Measurements from ENCODE around the gene MAOB. TPM values are rescaled to one million over a fixed set of nuclear protein-coding genes. Genes with fewer than 3 reads are reported as not detected.

MAOB gene
- total and polyA plus RNA-seq, 10 of the 15 experiments (the other 5 are each of a cell fraction or from before 2014, with no cell fraction given) = 0.21 TPM; not detected in 9

DNA sequence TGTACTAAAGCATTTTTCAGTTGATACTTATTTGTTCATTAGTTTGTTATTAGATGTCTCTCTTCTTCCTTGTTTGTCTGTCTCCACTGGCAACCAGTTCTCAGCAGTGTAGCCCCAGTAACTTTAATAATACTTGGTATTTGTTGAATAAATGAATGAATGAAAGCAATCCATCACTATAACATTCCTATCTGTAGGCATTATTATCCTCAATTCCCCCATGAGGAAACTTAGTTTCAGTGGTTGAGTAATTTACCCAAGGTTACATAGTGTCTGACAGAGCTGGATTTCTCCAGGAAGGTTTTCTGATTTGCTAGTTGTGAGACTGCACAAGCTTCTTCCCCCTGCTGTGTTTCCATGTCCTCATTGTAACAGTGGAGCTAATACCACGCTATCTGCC is 27.8 kb upstream of the MAOB start:
- Histone ChIP-seq H3K4me1 (ENCODE audit: control insufficient read depth, insufficient read depth, low read length) (no peaks in the 10 kb centered on the region), H3K4me3 (no peak overlapping the region), H3K36me3 (ENCODE audit: control insufficient read depth in 2 of 2, insufficient read depth in 2 of 2, low read length in 1 of 2) (no peaks in the 10 kb centered on the region), H3K27ac (ENCODE audit: control insufficient read depth, insufficient read depth) (no peak overlapping the region), H4K20me1 (ENCODE audit: control insufficient read depth, insufficient read depth) (no peaks in the 10 kb centered on the region), H3K27me3 (replicated peaks in 1 of 2; ENCODE audit: control insufficient read depth in 2 of 2, insufficient read depth in 2 of 2, low read length in 1 of 2) (no peaks in the 10 kb centered on the region), H3K9ac (ENCODE audit: control insufficient read depth, insufficient read depth, low read length) (no peak overlapping the region), H3K79me2 (ENCODE audit: control insufficient read depth, insufficient read depth, low read length) (no peaks in the 10 kb centered on the region), H2AFZ (ENCODE audit: control insufficient read depth, low read depth, low read length) (no peak overlapping the region), H3K4me2 (ENCODE audit: control insufficient read depth, insufficient read depth) (no peak overlapping the region), H3K9me3 (replicated peaks; ENCODE audit: control insufficient read depth, insufficient read depth, low read length) (no peaks in the 10 kb centered on the region)
- no peak for DNase-seq (ENCODE audit: low read depth, low spot score)
- 0% methylated on average over 1 of the region's 1 CpG for WGBS (ENCODE audit: insufficient coverage, insufficient replicate concordance, low lambda C conversion rate, missing lambda C conversion rate)
- intact Hi-C loops (cut with micrococcal nuclease; ENCODE audit: unreplicated experiment) = no loop called here
- no TSS peak for BruUV-seq (replicated peaks)
- RAD21 ChIA-PET (ENCODE audit: unreplicated experiment) = no interaction called here
- CTCF ChIA-PET = no interaction called here
- TF ChIP-seq, protein P1, sequence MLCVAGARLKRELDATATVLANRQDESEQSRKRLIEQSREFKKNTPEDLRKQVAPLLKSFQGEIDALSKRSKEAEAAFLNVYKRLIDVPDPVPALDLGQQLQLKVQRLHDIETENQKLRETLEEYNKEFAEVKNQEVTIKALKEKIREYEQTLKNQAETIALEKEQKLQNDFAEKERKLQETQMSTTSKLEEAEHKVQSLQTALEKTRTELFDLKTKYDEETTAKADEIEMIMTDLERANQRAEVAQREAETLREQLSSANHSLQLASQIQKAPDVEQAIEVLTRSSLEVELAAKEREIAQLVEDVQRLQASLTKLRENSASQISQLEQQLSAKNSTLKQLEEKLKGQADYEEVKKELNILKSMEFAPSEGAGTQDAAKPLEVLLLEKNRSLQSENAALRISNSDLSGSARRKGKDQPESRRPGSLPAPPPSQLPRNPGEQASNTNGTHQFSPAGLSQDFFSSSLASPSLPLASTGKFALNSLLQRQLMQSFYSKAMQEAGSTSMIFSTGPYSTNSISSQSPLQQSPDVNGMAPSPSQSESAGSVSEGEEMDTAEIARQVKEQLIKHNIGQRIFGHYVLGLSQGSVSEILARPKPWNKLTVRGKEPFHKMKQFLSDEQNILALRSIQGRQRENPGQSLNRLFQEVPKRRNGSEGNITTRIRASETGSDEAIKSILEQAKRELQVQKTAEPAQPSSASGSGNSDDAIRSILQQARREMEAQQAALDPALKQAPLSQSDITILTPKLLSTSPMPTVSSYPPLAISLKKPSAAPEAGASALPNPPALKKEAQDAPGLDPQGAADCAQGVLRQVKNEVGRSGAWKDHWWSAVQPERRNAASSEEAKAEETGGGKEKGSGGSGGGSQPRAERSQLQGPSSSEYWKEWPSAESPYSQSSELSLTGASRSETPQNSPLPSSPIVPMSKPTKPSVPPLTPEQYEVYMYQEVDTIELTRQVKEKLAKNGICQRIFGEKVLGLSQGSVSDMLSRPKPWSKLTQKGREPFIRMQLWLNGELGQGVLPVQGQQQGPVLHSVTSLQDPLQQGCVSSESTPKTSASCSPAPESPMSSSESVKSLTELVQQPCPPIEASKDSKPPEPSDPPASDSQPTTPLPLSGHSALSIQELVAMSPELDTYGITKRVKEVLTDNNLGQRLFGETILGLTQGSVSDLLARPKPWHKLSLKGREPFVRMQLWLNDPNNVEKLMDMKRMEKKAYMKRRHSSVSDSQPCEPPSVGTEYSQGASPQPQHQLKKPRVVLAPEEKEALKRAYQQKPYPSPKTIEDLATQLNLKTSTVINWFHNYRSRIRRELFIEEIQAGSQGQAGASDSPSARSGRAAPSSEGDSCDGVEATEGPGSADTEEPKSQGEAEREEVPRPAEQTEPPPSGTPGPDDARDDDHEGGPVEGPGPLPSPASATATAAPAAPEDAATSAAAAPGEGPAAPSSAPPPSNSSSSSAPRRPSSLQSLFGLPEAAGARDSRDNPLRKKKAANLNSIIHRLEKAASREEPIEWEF (IDR thresholded peaks at IDR 0.05; ENCODE audit: insufficient replicate concordance, low read depth, low read length) = no peak
- TF ChIP-seq POLR2AphosphoS2 (IDR thresholded peaks at IDR 0.05; ENCODE audit: low read depth, low read length) = no peak
- TF ChIP-seq, protein P2, sequence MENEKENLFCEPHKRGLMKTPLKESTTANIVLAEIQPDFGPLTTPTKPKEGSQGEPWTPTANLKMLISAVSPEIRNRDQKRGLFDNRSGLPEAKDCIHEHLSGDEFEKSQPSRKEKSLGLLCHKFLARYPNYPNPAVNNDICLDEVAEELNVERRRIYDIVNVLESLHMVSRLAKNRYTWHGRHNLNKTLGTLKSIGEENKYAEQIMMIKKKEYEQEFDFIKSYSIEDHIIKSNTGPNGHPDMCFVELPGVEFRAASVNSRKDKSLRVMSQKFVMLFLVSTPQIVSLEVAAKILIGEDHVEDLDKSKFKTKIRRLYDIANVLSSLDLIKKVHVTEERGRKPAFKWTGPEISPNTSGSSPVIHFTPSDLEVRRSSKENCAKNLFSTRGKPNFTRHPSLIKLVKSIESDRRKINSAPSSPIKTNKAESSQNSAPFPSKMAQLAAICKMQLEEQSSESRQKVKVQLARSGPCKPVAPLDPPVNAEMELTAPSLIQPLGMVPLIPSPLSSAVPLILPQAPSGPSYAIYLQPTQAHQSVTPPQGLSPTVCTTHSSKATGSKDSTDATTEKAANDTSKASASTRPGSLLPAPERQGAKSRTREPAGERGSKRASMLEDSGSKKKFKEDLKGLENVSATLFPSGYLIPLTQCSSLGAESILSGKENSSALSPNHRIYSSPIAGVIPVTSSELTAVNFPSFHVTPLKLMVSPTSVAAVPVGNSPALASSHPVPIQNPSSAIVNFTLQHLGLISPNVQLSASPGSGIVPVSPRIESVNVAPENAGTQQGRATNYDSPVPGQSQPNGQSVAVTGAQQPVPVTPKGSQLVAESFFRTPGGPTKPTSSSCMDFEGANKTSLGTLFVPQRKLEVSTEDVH (IDR thresholded peaks at IDR 0.05; ENCODE audit: low read depth, partially characterized antibody) = no peak
- no peak for TF ChIP-seq WRNIP1 (IDR thresholded peaks at IDR 0.05; ENCODE audit: borderline replicate concordance, low read depth, low read length)
- TF ChIP-seq KDM1A (IDR thresholded peaks at IDR 0.05; ENCODE audit: borderline replicate concordance) = no peak
- TF ChIP-seq NR2F1 (conservative IDR thresholded peaks at IDR 0.05) = no peak
- TF ChIP-seq SP1 (IDR thresholded peaks at IDR 0.05; ENCODE audit: low read depth, low read length) = no peak
- TF ChIP-seq, protein P3, sequence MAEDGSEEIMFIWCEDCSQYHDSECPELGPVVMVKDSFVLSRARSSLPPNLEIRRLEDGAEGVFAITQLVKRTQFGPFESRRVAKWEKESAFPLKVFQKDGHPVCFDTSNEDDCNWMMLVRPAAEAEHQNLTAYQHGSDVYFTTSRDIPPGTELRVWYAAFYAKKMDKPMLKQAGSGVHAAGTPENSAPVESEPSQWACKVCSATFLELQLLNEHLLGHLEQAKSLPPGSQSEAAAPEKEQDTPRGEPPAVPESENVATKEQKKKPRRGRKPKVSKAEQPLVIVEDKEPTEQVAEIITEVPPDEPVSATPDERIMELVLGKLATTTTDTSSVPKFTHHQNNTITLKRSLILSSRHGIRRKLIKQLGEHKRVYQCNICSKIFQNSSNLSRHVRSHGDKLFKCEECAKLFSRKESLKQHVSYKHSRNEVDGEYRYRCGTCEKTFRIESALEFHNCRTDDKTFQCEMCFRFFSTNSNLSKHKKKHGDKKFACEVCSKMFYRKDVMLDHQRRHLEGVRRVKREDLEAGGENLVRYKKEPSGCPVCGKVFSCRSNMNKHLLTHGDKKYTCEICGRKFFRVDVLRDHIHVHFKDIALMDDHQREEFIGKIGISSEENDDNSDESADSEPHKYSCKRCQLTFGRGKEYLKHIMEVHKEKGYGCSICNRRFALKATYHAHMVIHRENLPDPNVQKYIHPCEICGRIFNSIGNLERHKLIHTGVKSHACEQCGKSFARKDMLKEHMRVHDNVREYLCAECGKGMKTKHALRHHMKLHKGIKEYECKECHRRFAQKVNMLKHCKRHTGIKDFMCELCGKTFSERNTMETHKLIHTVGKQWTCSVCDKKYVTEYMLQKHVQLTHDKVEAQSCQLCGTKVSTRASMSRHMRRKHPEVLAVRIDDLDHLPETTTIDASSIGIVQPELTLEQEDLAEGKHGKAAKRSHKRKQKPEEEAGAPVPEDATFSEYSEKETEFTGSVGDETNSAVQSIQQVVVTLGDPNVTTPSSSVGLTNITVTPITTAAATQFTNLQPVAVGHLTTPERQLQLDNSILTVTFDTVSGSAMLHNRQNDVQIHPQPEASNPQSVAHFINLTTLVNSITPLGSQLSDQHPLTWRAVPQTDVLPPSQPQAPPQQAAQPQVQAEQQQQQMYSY (CRISPR knock-in tag; IDR thresholded peaks at IDR 0.05) = no peak
- FAIRE-seq = no peak
- POLR2A ChIA-PET = no interaction called here
- SMC1A ChIA-PET (ENCODE audit: uncharacterized antibody, unreplicated experiment) = no interaction called here
- in situ Hi-C loops (cut with MboI) = no loop called here
- ATAC-seq = no peak
